Lower lobe of right lung (tissue), 2 donors: ENCODE data around the gene DNAI1. TPM values are rescaled to one million over a fixed set of nuclear protein-coding genes. Genes with fewer than 3 reads are reported as not detected.

Experiments
- ATAC-seq, 2 donors: fragments of 200-7000 bp; cut with Tn5 transposase; one replicate each; pipeline ENCODE4 v1.9.1; 2020 to 2022; ENCODE audit warnings: mild to moderate bottlenecking in 2 of 2, moderate library complexity in 2 of 2
- DNase-seq: peaks from one replicate; pipeline ENCODE4 v3.0.0-alpha.2; 2020
- H3K27ac ChIP-seq: fragments of 200-600 bp; one replicate; pipeline ENCODE4 v1.8.0; 2022
- H3K27me3 ChIP-seq: fragments of 200-600 bp; one replicate; pipeline ENCODE4 v1.8.0; 2022; ENCODE audit warnings: low read depth
- H3K36me3 ChIP-seq: fragments of 200-600 bp; one replicate; pipeline ENCODE4 v1.8.0; 2022; ENCODE audit warnings: mild to moderate bottlenecking
- H3K4me1 ChIP-seq: fragments of 200-600 bp; one replicate; pipeline ENCODE4 v1.8.0; 2022
- H3K4me3 ChIP-seq: fragments of 200-600 bp; one replicate; pipeline ENCODE4 v1.8.0; 2022; ENCODE audit warnings: mild to moderate bottlenecking
- H3K9me3 ChIP-seq: fragments of 200-600 bp; one replicate; pipeline ENCODE4 v1.8.0; 2022
- intact Hi-C: fragments of 100-400 bp; cut with DNase I; formaldehyde crosslinking; loops from one replicate; pipeline ENCODE4 v1.11.0; 2022
- total RNA-seq: library from RNA; stranded (reverse); fragmentation: NEBNext Ultra II Directional; extraction: Animal tissue kit (Norgen Biotek cat#: 25700); gene quantifications from one replicate; pipeline ENCODE4 v1.2.1, GENCODE V29; 2021
- TF ChIP-seq, protein P1 (sequence below): fragments of 200-600 bp; IDR thresholded peaks from one replicate; pipeline ENCODE4 v1.8.0; 2022; ENCODE audit warnings: antibody characterized with exemption, mild to moderate bottlenecking
- donor health status: DM: no; HTN: yes; CAD: no; lungs with severe emphysema.

DNAI1 gene
- total RNA-seq, 1 donor from 2014 or later, result 13.5 TPM

GRCh38 chr9:34564617-34565016, 106.0 kb downstream of the DNAI1 start:
- Histone ChIP-seq H3K4me1 (peaks cover 15% of the 10 kb centered on the region), H3K9me3 (no peaks in the 10 kb centered on the region), H3K36me3 (no peaks in the 10 kb centered on the region), H3K27me3 (peaks cover 56% of the 10 kb centered on the region), H3K27ac (no peak overlapping the region), H3K4me3 (no peak overlapping the region)
- DNase-seq (no peak), ATAC-seq (no peak)
- TF ChIP-seq, protein P1, sequence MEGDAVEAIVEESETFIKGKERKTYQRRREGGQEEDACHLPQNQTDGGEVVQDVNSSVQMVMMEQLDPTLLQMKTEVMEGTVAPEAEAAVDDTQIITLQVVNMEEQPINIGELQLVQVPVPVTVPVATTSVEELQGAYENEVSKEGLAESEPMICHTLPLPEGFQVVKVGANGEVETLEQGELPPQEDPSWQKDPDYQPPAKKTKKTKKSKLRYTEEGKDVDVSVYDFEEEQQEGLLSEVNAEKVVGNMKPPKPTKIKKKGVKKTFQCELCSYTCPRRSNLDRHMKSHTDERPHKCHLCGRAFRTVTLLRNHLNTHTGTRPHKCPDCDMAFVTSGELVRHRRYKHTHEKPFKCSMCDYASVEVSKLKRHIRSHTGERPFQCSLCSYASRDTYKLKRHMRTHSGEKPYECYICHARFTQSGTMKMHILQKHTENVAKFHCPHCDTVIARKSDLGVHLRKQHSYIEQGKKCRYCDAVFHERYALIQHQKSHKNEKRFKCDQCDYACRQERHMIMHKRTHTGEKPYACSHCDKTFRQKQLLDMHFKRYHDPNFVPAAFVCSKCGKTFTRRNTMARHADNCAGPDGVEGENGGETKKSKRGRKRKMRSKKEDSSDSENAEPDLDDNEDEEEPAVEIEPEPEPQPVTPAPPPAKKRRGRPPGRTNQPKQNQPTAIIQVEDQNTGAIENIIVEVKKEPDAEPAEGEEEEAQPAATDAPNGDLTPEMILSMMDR, result no peak
- intact Hi-C loops, result no loop called here

DNA sequence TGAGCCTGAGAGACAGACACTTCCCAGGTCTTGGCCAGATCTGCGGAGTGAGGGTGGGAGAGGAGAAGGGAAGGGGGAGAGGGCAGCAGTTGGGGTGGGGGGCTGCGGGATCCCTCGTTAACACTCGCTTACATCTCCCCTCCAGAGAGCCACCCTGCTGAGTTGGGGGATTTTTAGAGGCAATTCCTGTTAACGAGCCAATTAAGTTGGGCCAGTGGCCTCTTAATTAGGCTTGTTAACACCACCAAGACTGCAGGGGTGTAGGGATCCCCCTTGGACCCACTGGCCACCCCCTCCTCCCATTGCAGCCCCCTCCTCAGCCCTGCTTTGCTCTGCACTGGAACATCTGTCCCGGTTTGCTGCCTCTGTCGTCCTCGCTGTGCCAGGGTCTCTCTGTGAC, 107.3 kb downstream of the DNAI1 start:
- peaks cover 43% of the 10 kb centered on the region for H3K27me3 ChIP-seq
- TF ChIP-seq, protein P1, result no peak
- intact Hi-C loops, result no loop called here

GRCh38 chr9:34566322-34566721, 107.7 kb downstream of the DNAI1 start:
- TF ChIP-seq, protein P1, result no peak
- Histone ChIP-seq H3K4me3 (no peak overlapping the region), H3K9me3 (no peaks in the 10 kb centered on the region), H3K4me1 (no peaks in the 10 kb centered on the region), H3K36me3 (no peaks in the 10 kb centered on the region), H3K27me3 (peaks cover 40% of the 10 kb centered on the region), H3K27ac (no peak overlapping the region)
- ATAC-seq, result no peak
- intact Hi-C loops, result no loop called here
- DNase-seq, result no peak

More for the DNA sequence above, 107.3 kb downstream of the DNAI1 start:
- ATAC-seq (no peak), DNase-seq (no peak)
- Histone ChIP-seq H3K27ac (no peak overlapping the region), H3K4me3 (no peak overlapping the region), H3K4me1 (peaks cover 2% of the 10 kb centered on the region), H3K9me3 (no peaks in the 10 kb centered on the region), H3K36me3 (no peaks in the 10 kb centered on the region)

GRCh38 chr9:34566972-34567371, 108.4 kb downstream of the DNAI1 start:
- Histone ChIP-seq H3K4me3 (no peak overlapping the region), H3K27me3 (peaks cover 36% of the 10 kb centered on the region), H3K4me1 (no peaks in the 10 kb centered on the region), H3K36me3 (no peaks in the 10 kb centered on the region), H3K27ac (no peak overlapping the region), H3K9me3 (no peaks in the 10 kb centered on the region)
- TF ChIP-seq, protein P1, result no peak
- intact Hi-C loops, result no loop called here
- no peak for DNase-seq
- no peak for ATAC-seq

DNA sequence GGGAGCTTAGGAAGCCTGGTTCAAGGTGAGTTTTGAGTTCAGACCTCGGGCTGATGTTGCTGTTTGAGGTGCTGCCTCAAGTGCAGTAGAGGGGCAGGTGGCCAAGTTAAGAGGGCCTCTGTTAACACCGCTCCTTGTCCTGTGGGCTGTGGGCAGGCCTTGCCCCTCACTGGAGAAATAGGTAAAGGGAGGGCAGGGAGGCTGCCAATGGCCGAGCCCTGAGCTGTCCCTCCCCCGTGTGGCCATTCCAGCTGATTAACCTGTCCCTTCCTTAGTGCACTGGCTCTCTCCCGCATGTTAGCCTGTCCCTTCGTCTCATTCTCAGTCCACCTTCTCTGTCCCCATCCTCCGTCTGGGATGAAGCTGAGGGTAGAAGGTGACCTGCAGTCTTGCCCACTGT, 109.5 kb downstream of the DNAI1 start:
- Histone ChIP-seq H3K4me3 (no peak overlapping the region), H3K9me3 (no peaks in the 10 kb centered on the region), H3K4me1 (no peaks in the 10 kb centered on the region), H3K27ac (no peak overlapping the region), H3K27me3 (peaks cover 33% of the 10 kb centered on the region), H3K36me3 (no peaks in the 10 kb centered on the region)
- TF ChIP-seq, protein P1, result no peak
- intact Hi-C loops, result no loop called here
- ATAC-seq, result no peak
- DNase-seq, result no peak

DNA sequence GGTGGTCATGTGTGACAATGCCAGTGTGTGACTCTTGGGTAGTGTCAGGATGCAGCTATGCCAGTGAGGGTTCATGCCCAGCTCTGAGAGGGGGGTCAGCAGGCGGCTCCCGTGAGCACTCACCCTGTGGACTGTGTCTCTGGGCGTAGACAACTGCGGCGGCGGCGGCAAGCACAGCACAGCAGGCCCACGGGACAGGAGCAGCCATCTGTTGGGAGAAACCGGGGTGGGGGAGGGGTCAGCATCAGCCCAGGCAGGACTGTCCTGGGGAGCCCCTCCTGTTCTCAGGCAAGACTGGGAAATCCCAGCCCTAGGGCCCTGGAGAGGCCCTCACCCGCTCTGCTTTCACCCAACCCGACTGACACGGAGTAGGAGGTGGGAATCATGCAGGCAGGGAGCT, 110.2 kb downstream of the DNAI1 start:
- Histone ChIP-seq H3K4me3 (no peak overlapping the region), H3K27me3 (peaks cover 26% of the 10 kb centered on the region), H3K4me1 (no peaks in the 10 kb centered on the region), H3K27ac (no peak overlapping the region), H3K36me3 (no peaks in the 10 kb centered on the region), H3K9me3 (no peaks in the 10 kb centered on the region)
- intact Hi-C loops, result no loop called here
- ATAC-seq (no peak), DNase-seq (no peak)
- TF ChIP-seq, protein P1, result no peak
